Mesothelial cell of epicardium (in vitro differentiated cells): Measurements from ENCODE around the gene RNF138. TPM values are rescaled to one million over a fixed set of nuclear protein-coding genes. Genes with fewer than 3 reads are reported as not detected.
"Not testable (repeated sequence)": the region's sequence is repeated elsewhere in the genome, so short reads cannot be mapped to it uniquely, and the experiment has no call there.

Experiments
- DNase-seq, 2 experiments: peaks; one replicate each; pipeline ENCODE4 v3.0.0; 2021; ENCODE audit warnings: low spot score in 2 of 2; ENCODE audit not compliant: unreplicated experiment in 2 of 2
- H3K27ac Mint-ChIP-seq: 2 replicates; pipeline ENCODE4 v1.8.0; 2021; ENCODE audit warnings: mixed read lengths
- H3K27me3 Mint-ChIP-seq: 2 replicates; pipeline ENCODE4 v1.8.0; 2021; ENCODE audit warnings: low read depth, mixed read lengths
- H3K36me3 Mint-ChIP-seq: 2 replicates; pipeline ENCODE4 v1.8.0; 2021; ENCODE audit warnings: mixed read lengths
- H3K4me1 Mint-ChIP-seq: 2 replicates; pipeline ENCODE4 v1.8.0; 2021; ENCODE audit warnings: mixed read lengths
- H3K4me3 Mint-ChIP-seq: 2 replicates; pipeline ENCODE4 v1.8.0; 2021; ENCODE audit warnings: mild to moderate bottlenecking, moderate library complexity, mixed read lengths
- H3K9me3 Mint-ChIP-seq: 2 replicates; pipeline ENCODE4 v1.8.0; 2021; ENCODE audit warnings: mixed read lengths
- total RNA-seq: library from RNA; stranded (reverse); gene quantifications from 3 replicates; pipeline ENCODE4 v1.2.1, GENCODE V29; 2021
- TF ChIP-seq, protein P1 (sequence below): fragments of 200-600 bp; sonication (generic); IDR thresholded peaks from one replicate; pipeline ENCODE4 v1.5.0; 2021; ENCODE audit warnings: antibody characterized with exemption; ENCODE audit not compliant: unreplicated experiment

The RNF138 gene
- total RNA-seq, 1 donor from 2014 or later: 31.9 TPM

DNA sequence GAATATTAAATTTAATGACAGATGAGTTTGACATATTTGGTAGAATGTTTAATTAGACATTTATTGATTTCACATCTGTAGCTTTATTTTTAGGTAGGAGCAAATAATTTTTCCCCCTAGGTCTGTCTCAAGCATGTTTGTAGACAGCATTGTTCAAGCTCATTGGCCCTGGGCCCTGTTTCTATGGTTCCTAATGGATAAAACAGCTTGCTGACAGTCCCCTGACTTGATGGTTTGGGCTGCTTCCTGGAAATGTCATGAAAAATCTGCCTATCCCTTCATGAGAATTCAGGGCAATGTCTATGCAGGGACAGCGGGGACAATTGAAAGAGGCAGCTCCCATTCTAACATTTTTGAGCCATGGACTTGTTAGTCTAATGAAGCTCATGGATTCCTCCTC, 83.6 kb downstream of the RNF138 start:
- TF ChIP-seq, protein P1, sequence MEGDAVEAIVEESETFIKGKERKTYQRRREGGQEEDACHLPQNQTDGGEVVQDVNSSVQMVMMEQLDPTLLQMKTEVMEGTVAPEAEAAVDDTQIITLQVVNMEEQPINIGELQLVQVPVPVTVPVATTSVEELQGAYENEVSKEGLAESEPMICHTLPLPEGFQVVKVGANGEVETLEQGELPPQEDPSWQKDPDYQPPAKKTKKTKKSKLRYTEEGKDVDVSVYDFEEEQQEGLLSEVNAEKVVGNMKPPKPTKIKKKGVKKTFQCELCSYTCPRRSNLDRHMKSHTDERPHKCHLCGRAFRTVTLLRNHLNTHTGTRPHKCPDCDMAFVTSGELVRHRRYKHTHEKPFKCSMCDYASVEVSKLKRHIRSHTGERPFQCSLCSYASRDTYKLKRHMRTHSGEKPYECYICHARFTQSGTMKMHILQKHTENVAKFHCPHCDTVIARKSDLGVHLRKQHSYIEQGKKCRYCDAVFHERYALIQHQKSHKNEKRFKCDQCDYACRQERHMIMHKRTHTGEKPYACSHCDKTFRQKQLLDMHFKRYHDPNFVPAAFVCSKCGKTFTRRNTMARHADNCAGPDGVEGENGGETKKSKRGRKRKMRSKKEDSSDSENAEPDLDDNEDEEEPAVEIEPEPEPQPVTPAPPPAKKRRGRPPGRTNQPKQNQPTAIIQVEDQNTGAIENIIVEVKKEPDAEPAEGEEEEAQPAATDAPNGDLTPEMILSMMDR: no peak
- Mint-ChIP-seq H3K4me3 (no peak overlapping the region), H3K27ac (no peak overlapping the region), H3K36me3 (no peaks in the 10 kb centered on the region), H3K4me1 (no peaks in the 10 kb centered on the region), H3K9me3 (no peaks in the 10 kb centered on the region), H3K27me3 (peaks cover 14% of the 10 kb centered on the region)
- no peak for DNase-seq

DNA sequence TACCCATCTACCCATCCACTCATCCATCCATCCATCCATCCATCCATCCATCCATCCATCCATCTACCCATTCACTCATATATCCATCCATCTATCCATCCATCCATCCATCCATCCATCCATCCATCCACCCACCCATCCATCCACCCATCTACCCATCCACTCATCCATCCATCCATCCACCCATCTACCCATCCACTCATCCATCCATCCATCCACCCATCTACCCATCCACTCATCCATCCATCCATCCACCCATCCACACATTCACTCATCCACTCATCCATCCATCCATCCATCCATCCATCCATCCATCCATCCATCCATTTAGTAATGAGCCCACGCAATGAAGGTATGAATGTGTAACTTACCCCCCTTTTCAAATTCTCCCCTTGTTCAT, 85.1 kb downstream of the RNF138 start:
- not testable (repeated sequence) for DNase-seq, H3K27ac Mint-ChIP-seq, H3K4me3 Mint-ChIP-seq, H3K36me3 Mint-ChIP-seq, H3K4me1 Mint-ChIP-seq, H3K9me3 Mint-ChIP-seq
- H3K27me3 Mint-ChIP-seq: peaks cover 12% of the 10 kb centered on the region

DNA sequence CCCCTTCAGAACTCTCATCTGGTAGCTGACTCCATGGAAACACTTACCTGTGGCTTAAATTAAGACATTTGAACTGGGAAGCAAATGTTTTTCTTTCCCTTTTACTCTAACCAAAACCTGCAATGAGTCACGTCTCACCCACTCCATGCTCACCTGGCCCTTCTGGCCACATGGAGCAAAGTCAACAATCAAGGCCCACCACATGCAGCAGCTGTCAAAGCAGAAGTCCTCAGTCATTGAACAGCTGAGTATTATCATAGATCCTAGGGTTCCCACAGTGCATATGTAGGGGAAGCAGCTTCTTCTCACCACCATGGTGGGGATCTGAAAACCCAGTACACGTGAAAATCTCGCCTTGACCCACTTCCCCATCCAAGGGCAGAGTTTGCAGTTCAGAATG, 85.9 kb downstream of the RNF138 start:
- Mint-ChIP-seq H3K9me3 (no peaks in the 10 kb centered on the region), H3K36me3 (no peaks in the 10 kb centered on the region), H3K27me3 (peaks cover 12% of the 10 kb centered on the region), H3K4me1 (no peaks in the 10 kb centered on the region), H3K27ac (no peak overlapping the region), H3K4me3 (no peak overlapping the region)
- TF ChIP-seq, protein P1: no peak
- no peak for DNase-seq

Other genes with a start within 250 kb of the RNF138 start
- gene TRAPPC8, start 148.7 kb upstream of the RNF138 start, total RNA-seq: 34.9 to 39.8 TPM (median 35.6 TPM) in 3 replicates
- 0.63 to 0.82 TPM (median 0.74 TPM) in 3 replicates for gene RNF125, start 73.0 kb upstream of the RNF138 start, total RNA-seq
- 0.18 TPM in 1 of 3 replicates, not detected in the others for gene MEP1B, start 98.2 kb downstream of the RNF138 start, total RNA-seq